PFSK-1 (cell line): ENCODE measurements around the gene SLC39A9. TPM values are rescaled to one million over a fixed set of nuclear protein-coding genes. Genes with fewer than 3 reads are reported as not detected.

Experiments used
- FOXP2 ChIP-seq: optimal IDR thresholded peaks from 2 replicates; pipeline ENCODE3; 2011; ENCODE audit warnings: borderline replicate concordance, control low read depth, inconsistent platforms; ENCODE audit not compliant: insufficient read depth; ENCODE audit errors: extremely low read length, extremely low read depth
- POLR2AphosphoS5 ChIP-seq: IDR thresholded peaks from 2 replicates; pipeline ENCODE4 v1.6.1; 2012; ENCODE audit warnings: low read depth, mild to moderate bottlenecking, control low read depth, low read length, moderate library complexity
- SIN3A ChIP-seq: IDR thresholded peaks from 2 replicates; pipeline ENCODE4 v1.6.1; 2012; ENCODE audit warnings: mild to moderate bottlenecking, low read length, moderate library complexity, borderline replicate concordance; ENCODE audit not compliant: insufficient read depth
- TAF1 ChIP-seq: IDR thresholded peaks from 2 replicates; pipeline ENCODE4 v1.6.1; 2012; ENCODE audit warnings: low read length, control low read depth, borderline replicate concordance; ENCODE audit not compliant: insufficient read depth
- polyA plus RNA-seq: library from polyadenylated mRNA; unstranded; fragments of >200 nt; gene quantifications from one replicate; pipeline ENCODE4 v1.2.1, GENCODE V29; 2012; ENCODE audit warnings: low read depth, missing spikeins; ENCODE audit not compliant: insufficient read length
- TF ChIP-seq, protein P1 (sequence below), 2 experiments: IDR thresholded peaks; 2 replicates each; pipeline versions ENCODE4 v1.6.1 to v1.8.0; 2011 to 2012; ENCODE audit warnings: low read depth in 2 of 2, low read length in 2 of 2, control low read depth in 1 of 2, inconsistent platforms in 1 of 2, mild to moderate bottlenecking in 1 of 2, moderate library complexity in 1 of 2; ENCODE audit not compliant: insufficient read depth in 1 of 2

Gene SLC39A9, protein sequence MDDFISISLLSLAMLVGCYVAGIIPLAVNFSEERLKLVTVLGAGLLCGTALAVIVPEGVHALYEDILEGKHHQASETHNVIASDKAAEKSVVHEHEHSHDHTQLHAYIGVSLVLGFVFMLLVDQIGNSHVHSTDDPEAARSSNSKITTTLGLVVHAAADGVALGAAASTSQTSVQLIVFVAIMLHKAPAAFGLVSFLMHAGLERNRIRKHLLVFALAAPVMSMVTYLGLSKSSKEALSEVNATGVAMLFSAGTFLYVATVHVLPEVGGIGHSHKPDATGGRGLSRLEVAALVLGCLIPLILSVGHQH
- polyA plus RNA-seq = 19.4 TPM

DNA sequence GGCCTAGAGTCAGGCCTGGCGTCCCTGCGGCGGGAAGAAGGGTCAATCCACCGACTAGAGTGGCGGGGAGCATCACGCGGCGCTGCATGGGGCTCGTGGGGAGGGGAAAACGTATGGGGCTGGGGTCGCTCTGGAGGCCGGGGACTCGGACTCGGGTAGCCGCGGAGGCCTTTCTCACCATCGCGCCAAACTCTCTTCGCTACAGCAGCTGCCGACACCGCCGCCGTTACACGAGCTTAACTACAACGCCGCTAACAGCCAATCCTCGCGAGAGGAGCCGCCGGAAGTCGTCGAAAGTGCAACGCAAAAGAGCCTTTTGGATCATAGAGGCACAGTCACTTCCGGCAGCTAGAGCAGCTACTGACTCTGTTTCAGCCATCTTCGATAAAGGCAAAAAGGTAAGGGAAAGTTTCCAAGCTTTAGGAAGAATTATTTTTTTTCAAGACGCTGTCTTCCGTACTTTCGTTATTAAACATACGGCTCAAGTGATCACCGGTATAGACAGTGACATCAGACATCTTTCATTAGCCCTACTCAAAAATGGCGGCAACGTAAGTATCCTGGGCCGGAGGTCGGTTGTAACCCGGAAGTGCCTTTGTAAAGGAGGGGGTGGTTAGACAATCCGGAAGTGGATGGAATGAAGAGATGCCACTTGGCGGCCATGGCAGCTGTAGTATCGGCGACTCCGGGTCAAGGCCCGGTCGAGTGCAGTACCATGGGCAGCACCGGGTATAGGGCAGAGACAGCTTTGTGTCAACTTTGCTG lies at the start of gene SLC39A9, which contains the start of gene ERH:
TSS of gene SLC39A9 (plus strand) at position 640 of the 765 bp plus-strand sequence. CDS start 678 bp downstream, outside the sequence.
TSS of gene ERH (minus strand) at position 247 of the 765 bp plus-strand sequence. CDS start at position 181, 66 bp downstream.
- TF ChIP-seq SIN3A = no peak; the same call in 1 of the 2 replicates
- TF ChIP-seq FOXP2 = no peak
- peak; percentile 73; the same call in 1 of the 2 replicates for TF ChIP-seq POLR2AphosphoS5
- TF ChIP-seq, protein P1, sequence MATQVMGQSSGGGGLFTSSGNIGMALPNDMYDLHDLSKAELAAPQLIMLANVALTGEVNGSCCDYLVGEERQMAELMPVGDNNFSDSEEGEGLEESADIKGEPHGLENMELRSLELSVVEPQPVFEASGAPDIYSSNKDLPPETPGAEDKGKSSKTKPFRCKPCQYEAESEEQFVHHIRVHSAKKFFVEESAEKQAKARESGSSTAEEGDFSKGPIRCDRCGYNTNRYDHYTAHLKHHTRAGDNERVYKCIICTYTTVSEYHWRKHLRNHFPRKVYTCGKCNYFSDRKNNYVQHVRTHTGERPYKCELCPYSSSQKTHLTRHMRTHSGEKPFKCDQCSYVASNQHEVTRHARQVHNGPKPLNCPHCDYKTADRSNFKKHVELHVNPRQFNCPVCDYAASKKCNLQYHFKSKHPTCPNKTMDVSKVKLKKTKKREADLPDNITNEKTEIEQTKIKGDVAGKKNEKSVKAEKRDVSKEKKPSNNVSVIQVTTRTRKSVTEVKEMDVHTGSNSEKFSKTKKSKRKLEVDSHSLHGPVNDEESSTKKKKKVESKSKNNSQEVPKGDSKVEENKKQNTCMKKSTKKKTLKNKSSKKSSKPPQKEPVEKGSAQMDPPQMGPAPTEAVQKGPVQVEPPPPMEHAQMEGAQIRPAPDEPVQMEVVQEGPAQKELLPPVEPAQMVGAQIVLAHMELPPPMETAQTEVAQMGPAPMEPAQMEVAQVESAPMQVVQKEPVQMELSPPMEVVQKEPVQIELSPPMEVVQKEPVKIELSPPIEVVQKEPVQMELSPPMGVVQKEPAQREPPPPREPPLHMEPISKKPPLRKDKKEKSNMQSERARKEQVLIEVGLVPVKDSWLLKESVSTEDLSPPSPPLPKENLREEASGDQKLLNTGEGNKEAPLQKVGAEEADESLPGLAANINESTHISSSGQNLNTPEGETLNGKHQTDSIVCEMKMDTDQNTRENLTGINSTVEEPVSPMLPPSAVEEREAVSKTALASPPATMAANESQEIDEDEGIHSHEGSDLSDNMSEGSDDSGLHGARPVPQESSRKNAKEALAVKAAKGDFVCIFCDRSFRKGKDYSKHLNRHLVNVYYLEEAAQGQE (IDR thresholded peaks at IDR 0.05; ENCODE audit: insufficient read depth in 1 of 2, low read depth in 2 of 2, low read length in 2 of 2) = peak; percentile 47 to 73; a peak in 3 of 4 replicates

DNA sequence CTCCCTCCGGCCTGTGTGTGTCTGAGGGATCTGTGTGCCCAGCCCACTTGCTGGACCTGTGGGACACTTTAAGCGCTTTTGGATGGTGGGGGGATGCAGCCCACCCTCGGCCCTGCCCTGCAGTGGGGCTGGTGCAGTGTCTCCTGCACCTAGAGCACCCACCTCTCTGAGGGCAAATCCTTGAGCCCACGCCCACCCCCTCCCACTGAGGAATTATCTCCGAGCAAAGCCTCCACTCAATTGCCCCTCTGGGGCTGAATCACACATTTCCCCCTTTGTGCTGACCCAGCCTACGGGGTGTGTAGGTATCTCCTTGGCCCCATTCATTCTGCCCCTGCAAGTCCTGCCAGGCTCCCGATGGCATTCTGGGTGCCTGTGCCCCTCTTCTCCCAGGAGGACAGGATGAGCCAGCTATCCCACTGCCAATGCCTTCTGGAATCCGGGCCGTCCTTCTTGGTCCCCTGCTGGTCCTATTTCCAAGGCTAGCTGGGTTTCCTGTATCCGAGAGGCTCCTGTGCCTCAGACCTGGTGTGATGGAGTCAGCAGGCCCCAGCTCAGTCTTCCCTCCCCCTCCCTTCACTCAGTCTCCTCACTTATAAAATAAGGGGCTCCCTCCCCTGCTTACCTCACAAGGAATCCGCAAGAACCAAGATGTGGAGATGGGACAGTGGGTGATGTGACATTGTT lies 49.3 kb upstream of the SLC39A9 start:
- TF ChIP-seq TAF1 = no peak
- TF ChIP-seq POLR2AphosphoS5 = no peak

DNA sequence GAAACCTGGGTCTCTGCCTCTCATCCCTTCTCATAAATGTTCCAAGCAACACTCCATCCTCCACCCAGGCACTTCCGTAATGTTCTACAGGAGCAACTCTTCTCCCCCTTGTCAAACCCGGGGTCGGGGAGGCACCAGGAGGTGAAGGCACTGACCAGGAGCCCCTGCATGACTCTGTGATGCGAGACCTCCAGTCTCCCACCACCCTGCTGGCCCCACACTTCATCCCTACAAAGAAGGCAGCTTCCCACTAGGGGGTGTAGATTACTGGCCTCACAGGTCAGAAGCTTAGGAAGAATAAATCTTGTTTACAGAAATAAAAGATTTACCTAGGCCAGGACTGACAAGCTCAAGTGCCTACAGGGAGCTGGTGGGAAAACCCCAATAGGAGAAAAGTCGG lies 47.6 kb upstream of the SLC39A9 start:
- TF ChIP-seq TAF1 (no peak), FOXP2 (no peak), POLR2AphosphoS5 (no peak), SIN3A (no peak)
- TF ChIP-seq, protein P1 (IDR thresholded peaks at IDR 0.05; ENCODE audit: insufficient read depth in 1 of 2, low read depth in 2 of 2, low read length in 2 of 2) = no peak

DNA sequence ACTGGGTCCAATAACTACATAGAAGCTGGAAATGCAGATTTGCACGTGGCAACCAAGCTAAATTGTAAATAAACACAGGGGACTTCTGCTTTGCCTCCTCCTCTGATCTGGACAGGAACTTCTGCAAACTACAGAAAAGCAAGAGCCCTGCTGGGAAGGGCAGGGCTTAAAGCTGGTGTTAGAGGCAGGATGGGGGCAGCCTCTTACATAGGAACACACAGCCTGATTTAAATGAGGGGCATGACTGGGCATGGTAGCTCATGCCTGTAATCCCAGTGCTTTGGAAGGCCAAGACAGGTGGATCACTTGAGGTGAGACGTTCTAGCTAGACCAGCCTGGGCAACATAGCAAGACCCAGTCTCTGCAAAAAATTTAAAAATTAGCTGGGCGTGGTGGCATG lies 47.1 kb upstream of the SLC39A9 start:
- TF ChIP-seq FOXP2 (no peak), SIN3A (no peak), POLR2AphosphoS5 (no peak), TAF1 (no peak)
- TF ChIP-seq, protein P1 (IDR thresholded peaks at IDR 0.05; ENCODE audit: insufficient read depth in 1 of 2, low read depth in 2 of 2, low read length in 2 of 2) = no peak

DNA sequence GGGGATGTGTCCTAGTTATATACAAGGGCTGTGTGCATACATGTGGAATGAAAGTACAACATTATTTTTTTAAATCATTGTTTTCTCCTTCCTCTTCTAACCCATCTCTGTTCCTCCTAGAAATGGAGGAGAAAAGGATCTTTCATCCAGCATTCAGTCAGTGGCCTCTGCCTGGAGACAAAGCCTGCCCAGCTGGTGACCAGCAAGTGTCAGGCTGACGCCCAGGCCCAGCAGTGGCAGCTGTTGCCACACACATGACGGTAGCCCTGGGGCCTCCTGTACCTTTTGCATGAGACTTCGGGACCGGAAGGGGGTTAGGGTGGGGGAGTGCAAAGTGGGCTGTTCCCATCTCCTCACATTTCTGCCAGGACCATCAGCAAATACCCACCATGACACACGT lies 46.6 kb upstream of the SLC39A9 start:
- TF ChIP-seq, protein P1 (IDR thresholded peaks at IDR 0.05; ENCODE audit: insufficient read depth in 1 of 2, low read depth in 2 of 2, low read length in 2 of 2) = no peak
- TF ChIP-seq TAF1 (no peak), POLR2AphosphoS5 (no peak), SIN3A (no peak), FOXP2 (no peak)
